Activated CD4-positive, CD25-positive, alpha-beta regulatory T cell treated with anti-CD3 and anti-CD28 coated beads, Interleukin-2, amount 50 U/mL, for 24 hours (primary cell): Measurements from ENCODE around the gene ATF7.
"Not testable (repeated sequence)": the region's sequence is repeated elsewhere in the genome, so short reads cannot be mapped to it uniquely, and the experiment has no call there.

ENCODE experiments used
- ATAC-seq, 2 donors: fragments of 150-1000 bp; cut with Tn5 transposase; one replicate each; pipeline ENCODE4 v1.10.0; 2021; ENCODE audit warnings: mild to moderate bottlenecking in 1 of 2, moderate library complexity in 1 of 2

ATF7 gene

GRCh38 chr12:53625946-53626701, at the start of gene ATF7:
Gene ATF7 (minus strand): TSS chr12:53626382. CDS start chr12:53601000, 25,382 bp downstream.
- peak; percentile 97 for ATAC-seq

GRCh38 chr12:53674977-53675700, 49.0 kb upstream of the ATF7 start:
- no peak for ATAC-seq

DNA sequence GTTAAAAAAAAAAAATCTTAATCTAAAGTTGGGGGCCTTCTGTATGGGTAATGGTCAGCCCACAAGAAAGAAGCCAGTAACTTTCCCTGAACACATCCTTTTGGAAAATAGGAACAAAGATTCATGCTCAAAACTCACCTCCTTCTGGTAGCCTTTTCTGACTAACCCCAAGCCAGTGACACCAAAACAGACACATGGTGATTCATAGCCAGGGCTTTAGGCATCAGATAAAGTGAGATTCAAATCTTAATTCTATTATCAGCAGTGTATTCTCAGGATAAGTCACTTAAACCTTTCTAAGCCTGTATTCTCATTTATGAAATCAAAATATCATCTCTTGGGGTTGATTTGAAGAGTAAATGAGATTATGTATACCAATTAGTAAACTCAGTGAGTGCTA, 44.8 kb upstream of the ATF7 start:
- ATAC-seq: no peak

- ATAC-seq: no peak
Measured at GRCh38 chr12:53670308-53670707, 44.1 kb upstream of the ATF7 start.

DNA sequence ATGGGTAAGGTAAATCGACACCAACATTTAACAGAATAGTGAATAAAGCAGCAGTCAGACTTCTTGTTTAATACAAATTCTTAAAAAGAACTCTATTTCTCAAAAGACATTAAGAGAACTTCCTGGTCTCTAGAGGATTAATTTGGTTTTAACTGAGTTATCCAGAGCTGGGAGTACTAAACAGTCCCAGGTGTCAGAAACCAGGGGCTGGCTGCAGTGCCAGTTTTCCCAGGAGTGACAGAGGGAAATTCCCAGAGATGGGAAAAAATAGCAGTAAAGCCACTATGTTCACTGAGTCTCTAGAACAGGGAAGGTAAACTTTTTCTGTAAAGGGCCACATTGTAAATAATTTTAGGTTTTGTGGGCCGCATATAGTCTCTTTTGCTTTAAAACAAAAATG, 40.9 kb upstream of the ATF7 start:
- no peak for ATAC-seq

DNA sequence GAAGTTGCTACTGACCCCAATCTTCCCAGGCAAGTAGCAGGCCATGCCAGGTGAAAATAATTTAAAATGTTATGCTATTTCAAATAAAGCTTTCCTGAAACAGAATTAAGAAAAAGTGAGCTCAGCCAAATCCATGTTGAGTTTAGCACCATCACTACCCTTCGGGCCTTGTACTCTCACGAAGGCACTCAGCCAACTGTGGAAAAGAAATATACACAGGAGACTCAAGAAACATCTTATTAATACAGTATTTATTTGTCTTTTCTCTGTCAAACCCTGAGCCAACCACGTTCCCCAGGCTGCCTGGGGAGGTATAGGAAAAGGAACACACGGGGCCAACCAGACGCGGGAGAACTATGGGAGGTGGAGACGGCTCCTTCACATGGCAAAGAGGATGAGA, 38.8 kb upstream of the ATF7 start:
- ATAC-seq: no peak

GRCh38 chr12:53664191-53664590, 38.0 kb upstream of the ATF7 start:
- ATAC-seq: no peak

- no peak for ATAC-seq
Measured at GRCh38 chr12:53660041-53660440, 33.9 kb upstream of the ATF7 start.

DNA sequence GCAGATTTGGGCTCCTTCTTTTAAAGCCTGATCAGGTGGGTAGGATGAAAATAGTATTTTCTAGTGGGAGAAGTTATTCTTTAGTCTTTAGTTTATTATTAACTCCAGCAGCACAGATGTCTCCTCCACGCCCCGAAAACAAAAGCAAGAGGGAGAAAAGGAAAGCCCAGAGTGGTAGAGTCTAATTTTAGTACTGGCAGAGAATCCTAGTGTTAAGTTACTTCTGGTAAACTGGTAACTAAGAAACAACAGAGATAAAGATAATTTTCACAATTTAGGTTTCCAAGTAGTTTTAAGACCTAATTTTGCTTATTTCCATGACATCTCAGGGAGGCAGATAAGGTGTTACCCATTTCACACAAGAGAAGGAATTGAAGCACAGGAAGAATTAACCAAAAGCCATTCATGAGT, 33.4 kb upstream of the ATF7 start:
- ATAC-seq: no peak

GRCh38 chr12:53659011-53659551, 32.9 kb upstream of the ATF7 start:
- no peak for ATAC-seq

GRCh38 chr12:53657041-53657440, 30.9 kb upstream of the ATF7 start:
- ATAC-seq: no peak

DNA sequence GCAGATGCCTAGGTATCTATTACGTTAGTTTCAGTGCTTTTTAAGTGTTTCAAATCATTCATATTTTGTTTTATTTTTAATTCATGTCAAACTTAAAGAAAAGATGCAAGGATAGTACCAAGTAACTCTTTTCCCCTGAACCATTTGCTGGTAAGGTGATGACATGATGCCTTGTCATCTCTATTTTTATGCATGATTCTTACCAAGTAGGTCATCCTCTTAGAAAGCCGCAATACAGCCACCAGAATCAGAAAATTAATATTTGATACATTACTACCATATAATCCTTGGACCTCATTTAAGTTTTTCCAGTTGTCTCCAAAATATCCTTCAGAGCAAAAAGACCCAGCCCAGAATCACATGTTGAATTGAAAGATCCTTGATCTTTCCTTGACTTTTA, 27.4 kb upstream of the ATF7 start:
- ATAC-seq: no peak

DNA sequence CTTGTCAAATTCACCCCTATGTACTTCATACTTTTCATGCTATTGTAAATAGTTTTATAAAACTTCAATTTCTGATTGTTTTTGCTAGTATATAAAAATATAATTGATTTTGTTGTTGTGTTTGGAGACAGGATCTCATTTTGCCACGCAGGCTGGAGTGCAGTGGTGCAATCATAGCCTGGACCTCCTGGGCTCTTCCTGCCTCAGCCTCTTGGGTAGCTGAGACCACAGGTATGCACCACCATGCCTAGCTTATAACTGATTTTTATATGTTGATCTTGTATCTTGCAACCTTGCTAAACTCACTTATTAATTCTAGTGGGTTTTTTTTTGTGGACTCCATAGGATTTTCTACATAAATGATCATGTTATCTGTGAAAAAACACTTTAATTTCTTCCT, 26.2 kb upstream of the ATF7 start:
- ATAC-seq: no peak

DNA sequence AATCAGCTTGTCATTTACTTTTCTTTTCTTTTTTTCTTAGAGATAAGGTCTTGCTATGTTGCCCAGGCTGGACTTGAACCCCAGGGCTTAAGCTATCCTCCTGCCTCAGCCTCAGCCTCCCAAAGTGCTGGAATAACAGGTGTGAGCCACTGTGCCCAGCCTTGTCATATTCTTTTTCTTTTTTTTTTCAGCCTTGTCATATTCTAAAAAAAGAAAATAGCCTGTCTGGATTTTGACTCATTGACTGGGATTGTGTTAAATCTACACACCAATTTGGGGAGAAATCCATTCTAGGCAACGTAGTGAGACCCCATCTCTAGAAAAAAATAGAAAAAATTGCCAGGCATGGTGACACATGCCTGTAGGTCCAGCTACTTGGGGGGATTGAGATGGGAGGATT, 25.6 kb upstream of the ATF7 start:
- ATAC-seq: no peak

DNA sequence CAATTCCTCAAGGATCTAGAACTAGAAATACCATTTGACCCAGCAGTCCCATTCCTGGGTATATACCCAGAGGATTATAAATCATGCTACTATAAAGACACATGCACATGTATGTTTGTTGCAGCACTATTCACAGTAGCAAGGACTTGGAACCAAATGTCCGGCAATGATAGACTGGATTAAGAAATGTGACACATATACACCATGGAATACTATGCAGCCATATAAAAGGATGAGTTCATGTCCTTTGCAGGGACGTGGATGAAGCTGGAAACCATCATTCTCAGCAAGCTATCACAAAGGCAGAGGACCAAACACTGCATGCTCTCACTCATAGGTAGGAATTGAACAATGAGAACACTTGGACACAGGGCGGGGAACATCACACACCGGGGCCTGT, 20.1 kb upstream of the ATF7 start:
- ATAC-seq: not testable (repeated sequence)

DNA sequence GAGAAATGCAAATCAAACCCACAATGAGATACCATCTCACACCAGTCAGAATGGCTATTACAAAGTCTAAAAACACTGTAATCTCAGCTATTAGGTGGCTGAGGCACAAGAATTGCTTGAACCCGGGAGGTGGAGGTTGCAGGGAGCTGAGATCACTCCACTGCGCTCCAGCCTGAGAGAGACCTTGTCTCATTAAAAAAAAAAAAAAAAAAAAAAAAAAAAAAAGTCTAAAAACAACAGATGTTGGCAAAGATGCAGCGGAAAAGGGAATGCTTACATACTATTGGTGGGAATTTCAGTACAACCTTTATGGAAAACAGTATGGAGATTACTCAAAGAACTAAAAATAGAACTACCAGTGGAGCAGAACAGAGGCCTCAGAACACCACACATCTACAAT, 19.0 kb upstream of the ATF7 start:
- ATAC-seq: no peak

- ATAC-seq: no peak
Measured at GRCh38 chr12:53644133-53644532, 18.0 kb upstream of the ATF7 start.

- ATAC-seq: no peak
Measured at GRCh38 chr12:53643232-53643979, 17.2 kb upstream of the ATF7 start.

DNA sequence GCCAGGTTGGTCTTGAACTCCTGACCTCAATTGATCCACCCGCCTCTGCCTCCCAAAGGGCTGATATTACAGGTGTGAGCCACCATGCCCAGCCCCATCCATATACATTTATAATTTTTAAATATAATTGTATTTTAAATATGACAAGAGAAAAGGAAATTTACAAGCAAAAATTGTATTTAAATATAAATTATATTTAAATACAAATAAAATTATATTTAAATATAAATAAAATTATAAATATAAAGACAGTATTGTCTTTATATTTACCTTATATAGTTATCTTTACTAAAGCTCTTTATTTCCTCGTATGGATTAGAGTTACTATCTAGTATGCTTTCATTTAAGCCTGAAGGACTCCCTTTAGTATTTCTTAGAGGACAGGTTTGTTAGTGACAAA, 11.9 kb upstream of the ATF7 start:
- ATAC-seq: no peak

- ATAC-seq: no peak
Measured at GRCh38 chr12:53636641-53637040, 10.5 kb upstream of the ATF7 start.

- not testable (repeated sequence) for ATAC-seq
Measured at GRCh38 chr12:53635708-53636107, 9.5 kb upstream of the ATF7 start.

GRCh38 chr12:53631721-53632120, 5.5 kb upstream of the ATF7 start:
- no peak for ATAC-seq

GRCh38 chr12:53627919-53628318, 1.7 kb upstream of the ATF7 start:
- ATAC-seq: no peak
